ENCODE results near the gene GDPD3. TPM values are rescaled to one million over a fixed set of nuclear protein-coding genes. Genes with fewer than 3 reads are reported as not detected.
A peak's percentile ranks its signal among the peaks of the same experiment; 100 is the strongest.

GDPD3 gene
- total RNA-seq, 3 donors from 2014 or later (not counting 1 experiment from before 2014, with no cell fraction given): 5.3 to 14.7 (median 9.1) TPM

GRCh38 chr16:30063278-30063892 is 50.0 kb downstream of the GDPD3 start:
- no peak for ATAC-seq
- Histone ChIP-seq H3K4me3 (ENCODE audit: low read length) (no peak overlapping the region), H3K36me3 (ENCODE audit: control insufficient read depth, insufficient read depth, low read length) (peaks cover 12% of the 10 kb centered on the region), H3K9me3 (ENCODE audit: control insufficient read depth, insufficient read depth, low read length) (no peaks in the 10 kb centered on the region), H3K4me1 (ENCODE audit: control insufficient read depth, insufficient read depth, low read length) (peaks cover 35% of the 10 kb centered on the region), H3K27me3 (ENCODE audit: control insufficient read depth, insufficient read depth, low read length) (no peaks in the 10 kb centered on the region), H3K27ac (ENCODE audit: low read length) (peak overlapping the region; percentile 79)
- Mint-ChIP-seq H3K36me3 (no peaks in the 10 kb centered on the region), H3K4me3 (peak overlapping the region; percentile 98), H3K27ac (peak overlapping the region; percentile 94 to 98), H3K27me3 (ENCODE audit: low read depth in 2 of 2) (no peaks in the 10 kb centered on the region), H3K4me1 (peaks cover 27 to 41% of the 10 kb centered on the region in 2 donors), H3K9me3 (no peaks in the 10 kb centered on the region)
- intact Hi-C loops (cut with micrococcal nuclease): loop anchor here (10.0 kb wide), 1 partner anchor 341 kb away; the partner anchor contains the start of gene ZNF771
- no peak for TF ChIP-seq CTCF (IDR thresholded peaks at IDR 0.05)
- WGBS (ENCODE audit: insufficient coverage): 58% methylated on average over 12 of the region's 12 CpGs
- no peak for DNase-seq

DNA sequence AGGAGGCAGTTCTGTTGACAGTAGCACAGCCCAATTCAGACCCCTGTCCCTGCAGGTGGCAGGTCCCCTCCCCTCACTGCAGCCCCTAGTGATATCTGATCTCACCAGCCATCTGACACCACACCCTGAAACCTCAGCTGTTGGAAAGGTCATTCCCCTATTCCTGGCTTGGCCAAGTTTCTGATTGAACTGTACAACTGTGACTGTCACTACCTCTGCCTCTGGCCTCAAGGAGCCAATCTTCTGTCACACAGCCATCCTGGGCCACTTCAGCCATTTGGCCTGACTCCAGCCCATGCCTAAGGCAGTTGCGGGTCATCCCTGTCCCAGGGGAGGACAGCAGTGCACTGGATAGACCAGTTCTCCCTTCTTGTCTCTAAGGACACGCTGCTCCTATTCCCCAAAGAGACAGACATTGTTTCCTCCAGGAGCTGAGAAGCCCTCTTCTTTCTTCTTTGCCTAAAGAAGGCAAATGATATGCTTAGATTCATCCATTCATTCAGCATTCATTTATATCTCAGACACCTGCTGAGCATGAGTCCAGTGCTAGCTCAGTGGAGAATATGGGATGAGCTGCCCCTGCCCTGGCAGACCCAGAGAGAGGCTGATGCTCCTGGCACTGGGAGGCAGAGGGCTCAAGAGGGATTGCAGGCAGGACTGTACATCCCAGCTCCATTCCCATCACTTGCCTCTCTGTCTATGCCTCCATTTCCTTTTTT is 52.3 kb downstream of the GDPD3 start:
- Histone ChIP-seq H3K9me3 (ENCODE audit: control insufficient read depth, insufficient read depth, low read length) (no peaks in the 10 kb centered on the region), H3K4me3 (ENCODE audit: low read length) (no peak overlapping the region), H3K27ac (ENCODE audit: low read length) (no peak overlapping the region), H3K4me1 (ENCODE audit: control insufficient read depth, insufficient read depth, low read length) (peaks cover 17% of the 10 kb centered on the region), H3K36me3 (ENCODE audit: control insufficient read depth, insufficient read depth, low read length) (no peaks in the 10 kb centered on the region), H3K27me3 (ENCODE audit: control insufficient read depth, insufficient read depth, low read length) (no peaks in the 10 kb centered on the region)
- peaks cover 11 to 21% of the 10 kb centered on the region in 2 donors for H3K4me1 Mint-ChIP-seq
- H3K27ac Mint-ChIP-seq: no peak overlapping the region
- intact Hi-C loops (cut with micrococcal nuclease): loop anchor here (10.0 kb wide), 1 partner anchor 344 kb away; the partner anchor contains the start of gene ZNF771
- H3K4me3 Mint-ChIP-seq: no peak overlapping the region
- H3K9me3 Mint-ChIP-seq: no peaks in the 10 kb centered on the region
- DNase-seq (no peak), ATAC-seq (no peak)
- no peaks in the 10 kb centered on the region for H3K27me3 Mint-ChIP-seq (ENCODE audit: low read depth in 2 of 2)
- TF ChIP-seq CTCF (IDR thresholded peaks at IDR 0.05): no peak
- H3K36me3 Mint-ChIP-seq: no peaks in the 10 kb centered on the region
- WGBS (ENCODE audit: insufficient coverage): 95% methylated on average over 2 of the region's 2 CpGs

DNA sequence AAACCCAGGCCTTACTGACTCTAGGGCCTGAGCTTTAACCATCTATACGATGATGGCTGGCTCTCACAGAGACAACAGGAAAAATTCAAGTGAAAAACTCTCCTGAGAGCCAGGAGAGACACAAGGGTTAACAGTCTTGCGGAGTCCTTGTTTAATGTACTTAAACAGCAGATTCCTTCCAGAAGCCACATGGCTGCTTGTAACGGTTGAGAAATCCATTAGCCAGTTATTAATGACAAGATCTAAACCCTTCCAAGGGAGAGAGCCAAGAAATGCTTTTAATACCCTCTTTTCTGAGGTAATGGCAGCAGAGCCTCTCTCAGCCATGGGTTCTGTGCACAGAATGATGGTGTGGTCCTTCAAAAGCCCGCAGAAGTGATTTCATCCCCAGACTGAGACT is 53.0 kb downstream of the GDPD3 start:
- Histone ChIP-seq H3K27me3 (ENCODE audit: control insufficient read depth, insufficient read depth, low read length) (no peaks in the 10 kb centered on the region), H3K27ac (ENCODE audit: low read length) (no peak overlapping the region), H3K4me1 (ENCODE audit: control insufficient read depth, insufficient read depth, low read length) (peaks cover 16% of the 10 kb centered on the region), H3K4me3 (ENCODE audit: low read length) (no peak overlapping the region), H3K36me3 (ENCODE audit: control insufficient read depth, insufficient read depth, low read length) (no peaks in the 10 kb centered on the region), H3K9me3 (ENCODE audit: control insufficient read depth, insufficient read depth, low read length) (no peaks in the 10 kb centered on the region)
- Mint-ChIP-seq H3K27ac (no peak overlapping the region), H3K9me3 (no peaks in the 10 kb centered on the region), H3K36me3 (no peaks in the 10 kb centered on the region), H3K27me3 (ENCODE audit: low read depth in 2 of 2) (no peaks in the 10 kb centered on the region), H3K4me3 (no peak overlapping the region), H3K4me1 (peaks cover 11 to 17% of the 10 kb centered on the region in 2 donors)
- TF ChIP-seq CTCF (IDR thresholded peaks at IDR 0.05): no peak
- WGBS (ENCODE audit: insufficient coverage): 91% methylated on average over 4 of the region's 4 CpGs
- ATAC-seq: no peak
- intact Hi-C loops (cut with micrococcal nuclease): loop anchor here (10.0 kb wide), 1 partner anchor 344 kb away; the partner anchor contains the start of gene ZNF771
- no peak for DNase-seq

All from natural killer cell (primary cell).